ENCODE measurements around the gene TEX26.

The TEX26 gene

DNA sequence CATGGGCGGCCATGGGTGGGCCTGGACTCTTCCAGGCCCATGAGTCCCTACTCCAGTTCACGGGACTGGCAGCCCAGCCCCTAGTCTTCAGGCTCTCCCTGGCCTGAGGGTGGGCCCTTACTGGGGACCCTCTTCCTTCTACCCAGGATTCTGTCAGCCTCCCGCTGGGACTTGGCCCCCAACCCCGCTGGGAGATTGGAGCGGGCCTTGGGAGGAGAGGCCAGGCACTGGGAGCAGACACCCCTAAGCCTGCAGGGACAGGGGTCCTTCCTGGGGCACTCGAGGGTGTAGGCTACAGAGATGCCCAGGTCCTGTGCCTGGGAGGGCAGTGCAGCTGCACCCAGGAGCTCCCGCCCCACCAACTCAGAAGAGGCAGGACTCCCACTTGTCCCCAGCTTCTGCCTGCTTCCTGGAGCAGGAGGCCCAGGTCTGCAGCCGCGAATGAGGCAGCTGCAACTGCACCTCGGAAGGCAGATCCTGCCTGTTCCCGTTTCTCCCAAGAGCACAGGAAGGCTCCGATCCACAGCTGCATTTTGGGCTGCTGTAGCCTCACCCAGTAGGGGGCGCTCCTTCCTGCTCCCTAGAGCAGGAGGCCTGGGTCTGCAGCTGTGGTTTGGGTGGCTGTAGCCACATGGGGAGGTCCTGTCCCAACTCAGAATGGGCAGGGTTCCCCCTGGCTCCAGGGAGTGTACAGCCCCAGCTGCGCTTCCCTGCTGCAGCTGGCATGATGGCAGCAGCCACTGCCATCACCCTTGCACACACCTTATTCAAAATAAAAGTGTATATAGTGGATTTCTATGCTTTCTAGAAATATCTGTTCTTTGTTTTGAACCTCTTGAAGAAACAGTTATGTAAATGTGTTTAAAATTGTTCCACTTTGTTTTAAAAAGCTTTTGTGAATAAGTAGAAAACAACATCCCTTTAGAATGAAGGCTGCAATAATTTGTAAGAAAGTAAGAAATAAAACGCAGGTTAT is 46.8 kb downstream of the TEX26 start:
- DNase-seq, result no peak

DNA sequence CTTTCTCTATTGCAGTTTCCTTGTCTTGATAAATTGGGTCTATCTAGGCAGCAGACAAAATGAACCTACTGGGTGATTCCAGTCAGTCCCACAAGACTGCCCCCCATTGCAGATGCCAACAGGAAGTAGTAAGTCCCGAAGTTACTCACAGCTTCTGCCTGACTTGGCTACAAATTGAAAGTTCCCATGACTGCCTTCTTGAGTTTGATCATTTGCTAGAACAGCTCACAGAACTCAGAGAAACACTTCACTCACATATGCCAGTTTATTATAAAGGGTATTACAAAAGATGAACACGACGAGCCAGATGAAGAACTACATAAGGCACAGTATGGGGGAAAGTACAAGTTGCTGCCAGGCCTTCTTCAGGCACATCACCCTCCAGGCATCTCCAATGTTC is 50.0 kb downstream of the TEX26 start:
- DNase-seq, result no peak

DNA sequence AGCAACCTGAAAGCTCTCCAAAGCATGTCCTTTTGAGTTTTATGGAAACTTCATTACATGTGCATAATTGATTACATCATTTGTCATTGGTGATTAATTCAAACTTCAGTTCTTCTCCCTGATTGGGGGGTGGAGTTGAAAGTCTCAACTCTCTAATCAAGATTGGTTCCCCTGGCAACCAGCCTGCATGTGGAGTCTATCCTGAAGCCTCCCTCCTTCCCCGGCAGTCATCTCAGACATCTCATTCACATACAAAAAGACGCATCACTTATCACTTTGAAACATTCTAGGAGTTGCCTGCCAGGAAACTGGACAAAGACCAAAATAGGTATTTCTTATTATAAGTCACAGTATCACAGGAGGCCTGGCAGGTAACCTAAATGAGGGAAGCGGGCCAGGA is 50.5 kb downstream of the TEX26 start:
- DNase-seq, result no peak

DNA sequence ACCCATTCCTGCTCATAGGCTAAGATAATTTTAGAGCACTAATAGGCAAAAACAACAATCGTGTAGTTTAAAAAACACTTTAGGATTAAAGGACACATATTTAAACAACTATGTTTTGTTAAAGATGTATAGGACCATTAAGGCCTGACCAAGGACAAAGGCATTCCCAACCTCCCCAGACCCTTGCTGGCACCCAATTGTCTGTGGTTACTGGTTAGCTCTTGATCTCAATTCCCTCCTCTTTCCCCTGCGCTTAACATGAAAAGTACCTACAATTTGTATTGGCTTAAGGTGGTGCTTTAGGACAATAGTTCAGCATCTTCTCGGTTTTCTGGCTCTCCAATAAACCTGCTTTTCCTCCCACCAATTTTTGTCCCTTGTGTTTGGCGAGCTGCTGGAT is 51.0 kb downstream of the TEX26 start:
- no peak for DNase-seq

DNA sequence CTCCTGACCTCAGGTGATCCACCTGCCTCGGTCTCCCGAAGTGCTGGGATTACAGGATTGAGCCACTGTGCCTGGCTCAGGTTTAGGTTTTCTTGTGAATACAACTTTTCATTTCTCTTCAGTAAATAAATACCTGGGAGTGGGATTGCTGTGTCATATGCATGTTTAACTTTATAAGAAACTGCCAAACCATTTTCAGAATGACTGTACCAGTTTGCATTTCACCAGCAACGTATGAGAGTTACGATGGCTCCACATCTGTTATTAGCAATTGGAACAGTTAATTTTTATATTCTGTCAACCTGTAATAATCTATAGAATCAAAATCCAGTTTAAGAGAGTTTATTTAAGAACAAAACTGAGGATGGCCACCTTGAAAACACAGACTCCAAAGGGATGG is 52.2 kb downstream of the TEX26 start:
- DNase-seq, result no peak

DNA sequence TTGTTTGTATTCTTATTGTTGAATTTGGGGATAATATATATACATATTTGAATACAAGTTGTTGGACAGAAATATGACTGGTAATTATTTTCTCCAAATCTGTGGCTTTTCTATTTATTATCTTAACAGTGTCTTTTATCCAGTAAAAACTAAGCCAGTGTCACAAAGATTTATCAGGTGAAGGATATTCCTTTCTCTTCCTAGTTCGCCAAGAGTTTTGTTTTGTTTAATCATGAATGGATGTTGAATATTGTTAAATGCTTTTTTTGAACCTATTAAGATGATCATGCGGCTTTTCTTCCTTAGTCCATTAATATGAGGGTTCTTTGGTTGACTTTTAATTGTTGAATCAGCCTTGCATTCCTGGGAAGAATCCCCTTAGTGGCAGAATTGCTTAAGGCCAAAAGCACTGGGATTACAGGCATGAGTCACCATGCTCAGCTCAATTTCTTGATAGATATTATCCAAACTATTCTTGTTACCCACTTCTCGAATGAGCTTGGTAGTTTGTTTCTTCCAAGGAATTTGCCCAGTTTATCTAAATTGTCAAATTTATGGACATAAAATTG is 53.3 kb downstream of the TEX26 start:
- no peak for DNase-seq

DNA sequence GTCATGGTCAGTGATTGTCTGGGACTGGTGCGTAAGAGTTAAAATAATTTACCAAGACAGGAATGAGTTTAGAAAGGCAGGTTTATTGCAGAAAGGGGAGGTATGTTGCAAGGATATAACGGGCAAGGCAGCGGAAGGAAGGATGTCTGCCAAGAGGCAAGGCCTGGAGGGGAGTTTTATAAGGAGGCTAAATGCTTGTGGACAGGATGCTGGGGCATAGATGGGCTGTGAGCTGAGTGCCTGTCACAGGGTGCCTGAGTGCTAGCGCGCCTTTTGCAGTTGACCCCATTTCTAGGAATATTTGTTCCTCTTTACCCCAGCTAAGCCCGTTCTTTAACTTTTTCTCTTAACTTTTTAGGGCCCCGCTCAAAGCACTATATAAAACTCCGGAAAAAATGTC is 58.7 kb downstream of the TEX26 start:
- DNase-seq, result no peak

DNA sequence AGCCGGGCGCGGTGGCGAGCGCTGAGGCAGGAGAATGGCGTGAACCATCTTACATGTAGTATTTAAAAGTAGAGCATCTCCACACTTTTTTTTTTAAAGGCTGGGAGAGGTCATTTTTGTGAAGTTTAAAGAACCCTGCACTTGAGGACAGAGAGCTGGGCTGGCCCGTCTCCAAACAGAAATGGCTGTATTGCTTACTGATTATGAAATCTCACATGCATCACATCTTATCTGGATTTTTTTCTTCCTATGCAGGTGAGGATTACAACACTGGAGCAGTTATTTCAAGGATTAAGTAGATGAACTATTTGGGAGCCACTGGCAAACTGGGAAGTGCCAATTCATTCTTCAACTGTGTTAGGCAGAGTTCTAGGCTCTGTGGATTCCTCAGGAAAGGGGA is 59.5 kb downstream of the TEX26 start:
- DNase-seq, result no peak

DNA sequence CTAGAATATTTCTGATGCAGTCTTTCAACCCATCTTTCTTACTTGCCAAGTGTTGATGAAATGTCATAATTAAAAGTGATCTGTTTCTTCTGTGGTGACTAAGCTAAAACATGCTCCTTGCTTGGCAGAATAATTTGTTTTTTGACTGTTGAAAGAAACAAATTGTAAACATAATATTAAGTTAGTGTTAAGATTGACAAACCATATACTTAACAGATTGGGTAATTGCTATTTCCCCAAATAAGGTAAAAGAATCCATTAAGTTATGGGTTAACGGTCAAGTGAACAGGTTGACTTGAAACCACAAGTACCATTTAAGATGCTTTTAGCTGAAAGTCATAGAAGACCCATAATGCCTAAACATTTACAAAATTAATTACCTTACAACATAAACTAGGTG is 62.9 kb downstream of the TEX26 start:
- no peak for DNase-seq

DNA sequence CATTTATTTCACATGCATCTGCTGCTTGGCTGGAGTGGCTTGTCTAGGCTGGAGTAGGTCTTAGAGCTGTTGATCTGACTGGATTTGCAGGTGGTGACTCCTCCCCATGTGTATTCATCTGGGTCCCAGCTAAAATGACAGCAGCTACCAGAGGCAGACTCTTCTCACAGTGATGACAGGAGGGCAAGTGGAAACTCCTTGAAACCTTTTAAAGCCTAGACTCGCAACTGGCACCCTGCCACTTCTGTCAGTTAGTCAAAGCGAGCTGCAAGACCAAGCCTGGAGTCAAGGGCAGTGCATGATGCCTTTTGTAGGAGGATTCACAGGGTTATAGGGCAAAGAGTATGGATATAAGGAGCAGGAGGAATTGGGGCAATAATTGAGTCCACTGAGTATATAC is 65.2 kb downstream of the TEX26 start:
- DNase-seq, result no peak

DNA sequence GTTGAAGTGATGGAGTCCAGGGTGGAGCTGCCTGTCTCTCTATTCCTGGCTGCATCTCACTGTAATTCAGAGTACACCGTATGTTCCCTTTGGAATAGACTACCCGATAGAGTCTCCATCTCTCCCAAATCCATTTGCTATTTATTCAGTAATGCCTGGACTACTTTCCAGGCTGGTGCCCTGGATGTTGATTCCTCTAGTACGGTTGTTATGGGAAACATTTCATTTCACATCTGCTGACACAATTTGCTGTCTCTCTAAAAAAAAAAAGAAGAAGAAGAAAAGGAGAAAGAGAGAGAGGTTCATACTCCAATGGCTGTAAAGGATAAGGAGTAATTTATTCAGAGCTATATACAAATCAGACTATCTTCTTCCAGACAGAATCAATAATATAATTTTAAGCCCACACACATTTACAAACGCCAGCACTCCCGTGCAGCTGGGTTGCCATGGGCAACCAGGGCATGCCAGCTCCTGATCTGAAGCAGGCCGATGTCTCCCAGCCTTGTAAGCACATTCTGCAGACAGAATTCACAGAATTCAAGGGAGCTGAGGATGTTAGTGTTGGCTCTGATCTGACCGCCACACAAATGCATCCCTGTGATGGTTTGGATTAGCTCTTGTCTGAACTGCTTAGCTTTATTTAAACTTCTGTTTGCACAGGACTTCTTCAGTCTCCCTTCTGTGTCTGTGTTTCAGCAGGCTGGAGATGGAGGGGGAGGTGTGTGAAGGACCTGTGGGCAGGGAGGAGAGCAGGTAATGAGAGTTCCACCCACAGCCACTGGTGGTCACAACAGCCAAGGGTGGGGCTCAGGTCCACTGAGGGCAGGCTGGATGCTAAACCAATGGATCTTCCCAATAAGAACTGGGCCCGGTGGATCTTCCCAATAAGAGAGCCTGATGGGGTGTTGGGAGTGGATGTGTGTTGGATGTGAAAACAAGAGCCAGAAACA is 66.0 kb downstream of the TEX26 start:
- no peak for DNase-seq

DNA sequence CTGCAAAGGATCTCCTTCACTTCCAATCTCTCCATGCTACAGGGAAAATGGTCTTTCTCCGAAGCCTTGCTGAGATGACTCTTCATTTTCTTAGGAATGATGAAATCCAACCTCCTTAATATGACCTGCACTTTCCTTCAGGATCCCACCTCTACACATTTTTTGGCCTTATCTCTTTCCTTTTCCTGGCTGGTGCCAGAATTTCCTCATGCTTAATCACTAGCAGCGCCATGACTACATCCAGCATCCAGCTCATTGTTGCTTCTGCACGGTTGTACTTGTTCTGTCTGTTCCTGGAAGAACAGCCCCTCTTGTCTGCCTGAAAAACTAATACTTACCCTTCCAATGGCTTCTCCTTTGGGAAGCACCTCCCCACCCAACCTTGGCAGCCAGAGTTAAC is 68.4 kb downstream of the TEX26 start:
- no peak for DNase-seq

DNA sequence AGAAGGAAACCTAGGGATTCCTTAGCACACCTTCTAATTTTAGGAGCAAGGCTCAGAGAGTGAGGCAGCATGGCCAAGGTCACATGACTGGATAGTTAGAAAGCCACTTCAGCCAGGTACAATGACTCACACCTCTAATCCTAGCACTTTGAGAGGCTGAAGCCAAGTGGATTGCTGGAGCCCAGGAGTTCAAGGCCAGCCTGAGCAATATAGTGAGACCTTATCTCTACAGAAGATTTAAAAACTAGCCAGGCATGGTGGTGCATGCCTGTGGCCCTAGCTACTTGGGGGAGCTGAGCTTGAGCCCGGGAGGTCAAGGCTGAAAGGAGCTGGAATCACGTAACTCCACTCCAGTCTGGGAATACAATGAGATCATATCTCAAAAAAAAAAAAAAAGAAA is 69.2 kb downstream of the TEX26 start:
- no peak for DNase-seq

DNA sequence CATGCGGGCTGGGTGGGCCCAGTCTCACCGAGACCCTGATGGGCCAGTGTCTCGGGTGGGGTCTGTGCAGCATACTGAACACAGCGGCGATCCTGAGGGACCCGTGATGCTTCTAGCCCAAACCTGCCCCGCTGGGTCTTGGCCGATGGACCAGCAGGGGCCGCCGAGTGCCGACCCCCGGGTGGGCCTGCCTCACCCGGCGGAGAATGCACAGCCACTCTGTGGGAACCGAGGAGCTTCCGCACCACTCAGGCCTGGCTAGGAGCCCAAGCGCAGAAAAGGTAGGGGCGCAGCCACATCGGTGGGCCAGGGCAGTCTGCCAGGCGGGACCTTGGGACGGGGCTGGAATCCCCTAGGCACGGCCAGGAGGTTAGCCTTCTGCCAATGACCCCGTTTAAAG is 72.6 kb downstream of the TEX26 start:
- DNase-seq, result no peak

DNA sequence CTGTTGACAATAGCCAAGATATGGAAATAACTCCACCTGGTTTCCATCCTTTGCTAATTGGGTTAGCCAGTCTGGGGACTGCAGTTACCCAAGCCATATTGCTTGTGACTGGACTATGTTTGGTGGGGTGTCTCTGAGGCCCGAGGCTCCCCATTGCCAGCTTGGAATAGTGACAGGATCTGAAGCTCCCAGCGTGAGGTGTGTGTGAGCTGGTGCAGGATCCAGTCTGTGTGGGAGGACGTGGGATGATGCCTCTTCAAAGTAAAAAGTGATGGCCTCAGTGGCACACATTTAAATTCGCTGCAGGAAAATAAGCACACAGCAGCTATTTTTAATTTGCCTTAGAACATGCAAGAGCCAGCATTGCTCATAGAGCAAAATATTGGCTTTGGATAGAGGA is 75.0 kb downstream of the TEX26 start:
- DNase-seq, result no peak

DNA sequence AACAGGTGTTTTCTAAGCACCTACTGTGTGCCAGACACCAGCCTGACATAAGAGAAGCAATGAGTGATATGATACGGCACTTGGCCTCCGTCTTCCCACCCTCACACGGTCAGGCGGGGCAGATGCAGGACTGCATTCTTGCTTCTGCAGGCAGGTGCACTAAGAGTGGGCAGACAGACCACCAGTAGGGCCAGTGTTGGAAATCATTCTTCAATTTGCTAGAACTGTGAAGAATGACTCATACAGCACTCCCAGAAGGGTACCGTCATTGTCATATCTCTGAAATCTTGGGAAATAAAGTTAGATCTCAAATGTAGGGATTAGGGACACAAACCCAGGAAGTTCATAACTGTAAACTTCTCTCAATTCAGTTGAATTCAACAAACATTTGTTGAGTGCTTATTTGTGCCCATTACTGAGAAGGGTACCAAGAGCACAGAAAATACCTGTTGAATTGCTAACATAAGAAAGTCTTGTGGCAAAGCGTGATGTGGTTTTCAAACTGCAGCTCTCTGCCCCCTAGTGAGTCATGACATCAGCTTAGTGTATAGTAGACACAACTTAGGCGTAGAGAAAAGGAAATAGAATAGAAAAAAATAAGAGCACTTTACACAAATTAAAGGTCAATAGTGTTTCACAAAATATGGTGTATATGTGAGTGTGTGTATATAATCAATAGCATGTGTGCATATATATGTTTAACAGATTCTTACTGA is 76.1 kb downstream of the TEX26 start:
- DNase-seq, result no peak

DNA sequence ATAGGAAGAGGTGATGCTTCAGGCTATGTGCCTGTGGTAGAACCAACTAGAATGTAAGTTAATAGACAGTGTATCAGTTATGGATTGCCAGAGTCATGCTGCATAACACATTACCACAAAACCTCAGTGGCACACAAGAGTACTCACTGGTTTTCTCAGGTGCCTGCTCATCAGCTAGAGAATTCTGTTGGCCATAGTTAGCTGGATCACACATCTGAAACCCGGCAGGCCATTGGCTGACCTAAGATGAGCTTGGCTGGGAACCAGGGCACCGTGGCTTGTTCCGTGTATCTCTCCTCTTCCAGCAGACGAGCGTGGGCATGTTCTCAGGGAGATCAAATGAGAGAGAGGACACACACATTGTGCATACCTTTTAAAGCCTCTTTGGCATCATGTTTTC is 76.7 kb downstream of the TEX26 start:
- no peak for DNase-seq

DNA sequence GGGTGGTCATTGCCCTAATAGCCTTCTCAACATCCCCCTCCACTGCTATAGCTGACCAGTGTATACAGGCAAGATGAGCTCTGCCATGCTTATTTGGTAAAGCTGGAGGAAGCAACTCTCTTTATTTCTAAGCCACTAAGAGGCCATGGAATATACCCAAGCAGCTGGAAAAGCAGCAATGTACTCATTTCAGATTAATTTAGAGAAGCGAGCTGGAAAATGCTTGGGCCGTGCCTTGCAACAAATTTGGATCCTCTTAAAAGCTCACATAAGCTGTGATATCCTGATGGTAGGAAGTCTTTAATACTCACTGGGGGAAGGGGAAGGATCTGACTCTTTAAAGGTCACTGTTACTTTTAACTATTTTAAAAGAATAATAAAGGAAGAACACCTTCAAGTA is 77.8 kb downstream of the TEX26 start:
- no peak for DNase-seq

DNA sequence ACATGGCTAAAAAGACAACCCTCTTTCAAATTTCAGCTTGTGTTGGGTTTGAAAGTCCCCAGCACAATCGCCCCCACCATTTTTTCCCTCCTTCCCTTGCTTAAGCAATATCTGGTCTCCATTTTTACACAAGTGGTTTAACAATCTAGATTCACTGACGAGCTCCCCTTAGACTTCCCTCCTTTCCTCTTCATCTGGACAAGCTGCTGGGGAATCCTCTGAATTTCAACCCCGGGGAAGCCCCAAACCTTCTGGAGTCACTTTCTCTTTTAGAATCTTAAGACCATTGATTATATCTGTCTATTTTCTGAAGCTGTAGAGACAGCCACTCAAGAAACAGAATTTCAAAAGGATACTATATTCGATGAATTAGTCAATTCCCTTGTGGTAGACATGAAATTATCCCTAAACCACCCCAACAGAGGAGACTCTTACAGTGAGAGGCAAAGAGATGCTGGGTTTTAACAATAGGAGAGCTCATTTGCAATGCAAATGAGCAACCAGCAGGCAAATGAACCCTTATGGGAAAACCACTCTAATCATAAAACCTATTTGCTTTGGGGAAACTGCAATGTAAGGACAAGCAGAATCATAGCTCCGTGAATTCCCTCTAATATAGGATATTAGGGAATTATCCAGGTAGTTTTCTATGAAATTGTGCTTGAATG is 78.9 kb downstream of the TEX26 start:
- DNase-seq, result no peak

DNA sequence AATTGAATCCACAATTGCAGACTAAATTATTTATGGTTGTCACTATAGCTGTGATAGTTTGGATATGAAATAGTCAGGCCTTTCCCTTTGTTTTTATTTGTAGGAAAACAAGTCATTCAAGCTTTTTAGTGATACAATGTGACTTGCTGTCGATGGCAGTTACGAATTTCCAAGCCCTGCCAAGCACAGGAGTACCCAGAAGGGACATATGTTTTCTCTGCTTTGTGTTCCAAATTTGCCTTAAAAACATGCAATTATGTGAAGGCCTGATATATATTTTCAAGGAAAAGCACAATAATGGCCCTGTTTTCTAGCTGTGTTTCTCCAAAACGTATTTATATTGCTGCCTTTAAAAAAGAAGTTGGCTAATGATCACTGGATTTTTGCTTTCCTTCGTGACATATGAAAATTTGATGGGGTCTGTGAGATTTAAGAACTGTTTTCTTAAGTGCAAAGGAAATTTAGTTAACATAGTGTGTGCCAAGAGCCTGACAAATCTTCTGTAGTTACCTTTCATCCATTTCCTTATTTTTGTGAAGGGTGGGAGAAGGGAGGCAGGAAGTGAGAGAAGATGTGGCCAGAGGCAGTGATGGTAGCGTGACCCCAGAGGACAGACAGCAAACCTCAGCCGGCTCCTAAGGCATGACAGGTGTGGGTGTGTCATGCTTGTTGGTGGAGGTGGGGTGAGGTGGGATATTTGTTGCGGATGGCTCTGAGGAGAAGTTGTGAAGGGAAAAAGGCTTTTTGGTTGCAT is 79.6 kb downstream of the TEX26 start:
- DNase-seq, result no peak

DNA sequence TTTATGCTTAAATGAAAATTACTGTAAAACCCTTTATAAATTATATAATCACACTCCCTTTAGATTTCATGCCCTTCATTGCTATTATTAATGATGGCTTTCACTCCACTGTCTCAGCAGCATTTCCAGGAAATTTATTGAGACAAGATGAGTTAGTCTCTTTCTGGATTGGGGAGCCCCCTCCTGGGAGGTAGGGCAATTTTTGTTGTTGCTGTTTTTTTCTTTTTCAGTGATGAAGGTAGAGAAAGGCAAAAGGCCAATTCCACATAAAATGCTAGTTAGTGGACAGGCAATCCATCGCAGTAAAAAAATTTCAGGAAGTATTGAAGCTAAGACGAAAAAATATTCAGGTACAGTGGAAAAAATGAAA is 80.2 kb downstream of the TEX26 start:
- no peak for DNase-seq

DNA sequence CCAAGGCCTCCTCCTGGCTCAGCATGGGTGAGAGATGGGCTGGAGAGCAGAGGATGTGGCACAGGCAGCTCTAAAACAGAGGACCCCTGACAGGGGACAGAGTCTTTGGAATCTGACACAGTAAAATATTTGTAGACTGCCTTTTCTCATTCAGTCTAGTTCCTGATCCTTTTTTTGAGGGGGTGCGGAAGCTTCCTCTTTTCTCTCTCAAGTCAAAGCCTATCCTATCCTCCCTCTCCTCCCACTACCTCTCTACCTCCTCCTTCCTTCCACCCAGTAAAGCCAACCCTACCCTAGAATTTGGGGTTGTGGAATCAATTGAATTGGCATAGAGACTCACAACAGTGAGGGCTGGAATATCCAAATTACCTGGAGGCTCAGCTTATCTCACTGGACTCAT is 82.0 kb downstream of the TEX26 start:
- DNase-seq, result no peak

Measured in NCI-H774 (cell line).